H1 (cell line): ENCODE results near the gene ETV4. TPM values are rescaled to one million over a fixed set of nuclear protein-coding genes. Genes with fewer than 3 reads are reported as not detected.

Source experiments
- CTCF ChIA-PET: fragments of 300-600 bp; sonication (Branson Sonifier 250); formaldehyde crosslinking; loops from one replicate; lab custom pipeline; 2021; ENCODE audit not compliant: partially characterized antibody; lab: Charles Lee
- POLR2A ChIA-PET: fragments of 300-600 bp; sonication (Branson Sonifier 250); formaldehyde crosslinking; loops from one replicate; lab custom pipeline; 2021; ENCODE audit warnings: inconsistent platforms; ENCODE audit not compliant: partially characterized antibody; lab: Charles Lee
- DNase-seq, 2 experiments: peaks; one replicate each; pipeline versions ENCODE4 v3.0.0 to v3.0.0-alpha.2; 2010 to 2022; ENCODE audit warnings: low spot score in 2 of 2, low read depth in 1 of 2, mixed read lengths in 1 of 2
- FAIRE-seq: peaks from 2 replicates; lab custom pipeline; 2011; peaks lifted over from hg19 to GRCh38; lab: Jason Lieb, UNC
- H2AFZ ChIP-seq: 2 replicates; pipeline ENCODE4 v1.8.1; 2012; ENCODE audit warnings: low read length, inconsistent platforms
- H2AK5ac ChIP-seq: 2 replicates; pipeline ENCODE4 v1.6.1; 2013; ENCODE audit warnings: low read depth, low read length
- H2BK120ac ChIP-seq: replicated peaks from 2 replicates; pipeline ENCODE3; 2013; ENCODE audit warnings: low read depth, low read length, inconsistent platforms
- H2BK12ac ChIP-seq: 2 replicates; pipeline ENCODE4 v1.6.1; 2013; ENCODE audit warnings: low read depth, low read length
- H2BK15ac ChIP-seq: 2 replicates; pipeline ENCODE4 v1.6.1; 2013; ENCODE audit warnings: low read length
- H2BK20ac ChIP-seq: 2 replicates; pipeline ENCODE4 v1.6.1; 2013; ENCODE audit warnings: low read length
- H2BK5ac ChIP-seq: 2 replicates; pipeline ENCODE4 v1.6.1; 2013; ENCODE audit warnings: low read depth, low read length
- H3K14ac ChIP-seq: 2 replicates; pipeline ENCODE4 v1.6.1; 2013; ENCODE audit warnings: inconsistent platforms; ENCODE audit not compliant: insufficient read length
- H3K18ac ChIP-seq: 2 replicates; pipeline ENCODE4 v1.6.1; 2013; ENCODE audit warnings: low read length; ENCODE audit errors: extremely low read depth
- H3K23ac ChIP-seq: 2 replicates; pipeline ENCODE4 v1.6.1; 2013; ENCODE audit warnings: inconsistent platforms; ENCODE audit not compliant: insufficient read length
- H3K23me2 ChIP-seq: 2 replicates; pipeline ENCODE4 v1.6.1; 2013; ENCODE audit warnings: low read depth, low read length
- H3K27ac ChIP-seq: 2 replicates; pipeline ENCODE4 v1.6.1; 2011; ENCODE audit warnings: low read depth, low read length, inconsistent platforms
- H3K27me3 ChIP-seq, 4 experiments: replicated peaks in 1 of 4; 1 replicate in 1 of 4; 2 replicates in 3 of 4; pipeline versions ENCODE4 v1.6.1 to v1.8.1; 2011 to 2013; ENCODE audit warnings: low read length in 3 of 4, mild to moderate bottlenecking in 3 of 4, inconsistent platforms in 2 of 4, mixed read lengths in 2 of 4, moderate library complexity in 1 of 4; ENCODE audit not compliant: control insufficient read depth in 3 of 4, insufficient read depth in 3 of 4; ENCODE audit errors: extremely low read depth in 1 of 4
- H3K36me3 ChIP-seq, 4 experiments: 2 replicates each; pipeline versions ENCODE4 v1.6.1 to v1.8.1; 2011 to 2013; ENCODE audit warnings: mild to moderate bottlenecking in 4 of 4, low read length in 3 of 4, moderate library complexity in 2 of 4, control low read depth in 1 of 4, inconsistent platforms in 1 of 4; ENCODE audit not compliant: insufficient read depth in 4 of 4, control insufficient read depth in 2 of 4
- H3K4ac ChIP-seq: replicated peaks from 2 replicates; pipeline ENCODE3; 2013; ENCODE audit warnings: low read length, low read depth, mixed read lengths, inconsistent platforms; ENCODE audit not compliant: insufficient read length
- H3K4me1 ChIP-seq, 4 experiments: replicated peaks in 1 of 4; 1 replicate in 1 of 4; 2 replicates in 3 of 4; pipeline versions ENCODE4 v1.6.1 to v1.8.1; 2011 to 2013; ENCODE audit warnings: low read length in 3 of 4, inconsistent platforms in 2 of 4, mixed read lengths in 1 of 4; ENCODE audit not compliant: insufficient read depth in 4 of 4, control insufficient read depth in 3 of 4
- H3K4me2 ChIP-seq, 2 experiments: 2 replicates each; pipeline versions ENCODE4 v1.6.1 to v1.8.1; 2011 to 2013; ENCODE audit warnings: low read depth in 2 of 2, low read length in 2 of 2, control low read depth in 1 of 2, inconsistent platforms in 1 of 2, mild to moderate bottlenecking in 1 of 2; ENCODE audit not compliant: insufficient read depth in 1 of 2
- H3K4me3 ChIP-seq, 4 experiments: fragments of 200-600, 300-600 bp in 1 of 4; sonication (generic), shearing (Covaris generic), sonication (Bioruptor Twin) in 1 of 4; 2 replicates each; pipeline versions ENCODE4 v1.5.1 to v1.8.1; 2011 to 2016; ENCODE audit warnings: low read length in 4 of 4, low read depth in 3 of 4, control low read depth in 2 of 4, inconsistent platforms in 2 of 4, mild to moderate bottlenecking in 2 of 4, mixed read lengths in 1 of 4, moderate library complexity in 1 of 4; ENCODE audit not compliant: insufficient read depth in 2 of 4; ENCODE audit errors: extremely low read depth in 1 of 4
- H3K56ac ChIP-seq: replicated peaks from 2 replicates; pipeline ENCODE3; 2013; ENCODE audit warnings: low read depth, mild to moderate bottlenecking, mixed read lengths, low read length, inconsistent platforms; ENCODE audit not compliant: insufficient read length
- H3K79me1 ChIP-seq: 2 replicates; pipeline ENCODE4 v1.6.1; 2013; ENCODE audit warnings: low read depth, low read length, control low read depth
- H3K79me2 ChIP-seq, 2 experiments: 2 replicates each; pipeline versions ENCODE4 v1.6.1 to v1.8.1; 2012 to 2013; ENCODE audit warnings: low read length in 2 of 2, mild to moderate bottlenecking in 2 of 2, inconsistent platforms in 1 of 2; ENCODE audit not compliant: insufficient read depth in 2 of 2, control insufficient read depth in 1 of 2
- H3K9ac ChIP-seq, 4 experiments: replicated peaks in 1 of 4; 1 replicate in 1 of 4; 2 replicates in 3 of 4; pipeline versions ENCODE4 v1.6.1 to v1.8.1; 2011 to 2013; ENCODE audit warnings: low read depth in 3 of 4, low read length in 3 of 4, control low read depth in 2 of 4, mild to moderate bottlenecking in 2 of 4, moderate library complexity in 2 of 4, inconsistent platforms in 1 of 4; ENCODE audit errors: extremely low read depth in 1 of 4
- H3K9me3 ChIP-seq, 2 experiments: 2 replicates each; pipeline versions ENCODE4 v1.6.1 to v1.8.1; 2012 to 2013; ENCODE audit warnings: mild to moderate bottlenecking in 2 of 2, moderate library complexity in 2 of 2, control low read depth in 1 of 2, inconsistent platforms in 1 of 2, low read depth in 1 of 2, low read length in 1 of 2, mixed read lengths in 1 of 2; ENCODE audit not compliant: insufficient read depth in 2 of 2
- H4K20me1 ChIP-seq, 2 experiments: replicated peaks in 1 of 2; 2 replicates each; pipeline versions ENCODE3 to v1.8.1; 2011 to 2013; ENCODE audit warnings: inconsistent platforms in 2 of 2, low read length in 2 of 2, mild to moderate bottlenecking in 1 of 2; ENCODE audit not compliant: insufficient read depth in 2 of 2, control insufficient read depth in 1 of 2
- H4K5ac ChIP-seq: 2 replicates; pipeline ENCODE4 v1.6.1; 2013; ENCODE audit warnings: low read length, low read depth, mixed read lengths, inconsistent platforms; ENCODE audit not compliant: insufficient read length
- H4K8ac ChIP-seq: 2 replicates; pipeline ENCODE4 v1.8.0; 2013; ENCODE audit warnings: mild to moderate bottlenecking, moderate library complexity, low read length, inconsistent platforms; ENCODE audit not compliant: insufficient read depth; ENCODE audit errors: extremely low read depth
- H4K91ac ChIP-seq: replicated peaks from 2 replicates; pipeline ENCODE3; 2013; ENCODE audit warnings: low read length, mixed read lengths, inconsistent platforms; ENCODE audit not compliant: insufficient read length
- ATF3 ChIP-seq: IDR thresholded peaks from 2 replicates; pipeline ENCODE4 v1.6.1; 2011; ENCODE audit warnings: low read depth, mild to moderate bottlenecking, low read length; ENCODE audit not compliant: insufficient read depth
- BCL11A ChIP-seq, 2 experiments: IDR thresholded peaks; one replicate each; pipeline ENCODE4 v1.6.1; 2011; ENCODE audit warnings: low read depth in 2 of 2, low read length in 2 of 2, mild to moderate bottlenecking in 2 of 2
- BRCA1 ChIP-seq: IDR thresholded peaks from 2 replicates; pipeline ENCODE4 v1.6.1; 2012; ENCODE audit warnings: low read depth, low read length, improper control_type of control experiment
- CBX5 ChIP-seq: fragments of 300-800, 300-1000 bp; sonication (generic); IDR thresholded peaks from 2 replicates; pipeline ENCODE4 v1.7.1; 2016; ENCODE audit warnings: antibody characterized with exemption, low read length, low read depth
- CREB1 ChIP-seq: IDR thresholded peaks from 2 replicates; pipeline ENCODE4 v1.6.1; 2012; ENCODE audit warnings: inconsistent platforms
- EGR1 ChIP-seq: IDR thresholded peaks from 2 replicates; pipeline ENCODE4 v1.6.1; 2011; ENCODE audit warnings: low read depth, low read length, borderline replicate concordance
- EP300 ChIP-seq, 2 experiments: IDR thresholded peaks; 1 replicate in 1 of 2; 2 replicates in 1 of 2; pipeline ENCODE4 v1.6.1; 2011 to 2012; ENCODE audit warnings: low read depth in 2 of 2, low read length in 2 of 2, mild to moderate bottlenecking in 2 of 2, borderline replicate concordance in 1 of 2, inconsistent platforms in 1 of 2, moderate library complexity in 1 of 2
- KDM1A ChIP-seq: fragments of 200-600, 300-600 bp; sonication (generic); IDR thresholded peaks from 2 replicates; pipeline ENCODE4 v1.7.1; 2016; ENCODE audit warnings: mild to moderate bottlenecking, low read length, borderline replicate concordance
- POLR2A ChIP-seq, 2 experiments: IDR thresholded peaks; 1 replicate in 1 of 2; 2 replicates in 1 of 2; pipeline ENCODE4 v1.6.1; 2011; ENCODE audit warnings: low read depth in 2 of 2, low read length in 2 of 2, mild to moderate bottlenecking in 2 of 2; ENCODE audit errors: control extremely low read depth in 1 of 2
- RAD21 ChIP-seq, 2 experiments: IDR thresholded peaks in 1 of 2; conservative IDR thresholded peaks in 1 of 2; 2 replicates each; pipeline ENCODE4 v1.6.1; 2011; ENCODE audit warnings: low read depth in 2 of 2, low read length in 2 of 2, improper control_type of control experiment in 1 of 2, inconsistent platforms in 1 of 2, mild to moderate bottlenecking in 1 of 2, moderate library complexity in 1 of 2
- SP4 ChIP-seq: IDR thresholded peaks from 2 replicates; pipeline ENCODE4 v1.6.1; 2012; ENCODE audit warnings: low read length, inconsistent platforms
- TEAD4 ChIP-seq: IDR thresholded peaks from 2 replicates; pipeline ENCODE4 v1.6.1; 2012; ENCODE audit warnings: low read depth, low read length, inconsistent platforms, mixed read lengths
- WGBS, 2 experiments: shearing (Covaris generic) in 1 of 2; methylation state at CpG; one replicate each; pipeline versions ENCODE4 v1.1.6 to v1.1.7; 2013 to 2015; ENCODE audit warnings: low lambda C conversion rate in 2 of 2, mixed read lengths in 2 of 2, inconsistent platforms in 1 of 2, low coverage in 1 of 2, missing lambda C conversion rate in 1 of 2; ENCODE audit not compliant: insufficient replicate concordance in 2 of 2, insufficient coverage in 1 of 2, insufficient read length in 1 of 2; ENCODE audit errors: extremely low coverage in 1 of 2, missing lambda C conversion rate in 1 of 2; 5-methylcytosine and 5-hydroxymethylcytosine counted together
- polyA plus RNA-seq, 7 experiments: library from polyadenylated mRNA; depleted of rRNA in 3 of 7; stranded (reverse) in 5 of 7; unstranded in 2 of 7; fragments of >200 nt in 5 of 7; fragments of 200-250 nt in 2 of 7; gene quantifications; 1 replicate in 5 of 7; 2 replicates in 1 of 7; 4 replicates in 1 of 7; pipeline versions ENCODE4 v1.2.1 to v1.2.3, GENCODE V29; 2011 to 2013; ENCODE audit warnings: missing spikeins in 2 of 7, mixed read lengths in 2 of 7
- total RNA-seq: library from RNA; stranded (reverse); fragmentation: NEBNext Ultra II Directional; extraction: Animal tissue kit (Norgen Biotek cat#: 25700); gene quantifications from 2 replicates; pipeline ENCODE4 v1.2.1, GENCODE V29; 2021
- TF ChIP-seq, protein P1 (sequence below): IDR thresholded peaks from 2 replicates; pipeline ENCODE4 v1.6.1; 2011; ENCODE audit warnings: low read length, improper control_type of control experiment

Gene ETV4
- total and polyA plus RNA-seq, 2 of the 8 experiments (the other 6 are each of a cell fraction or from before 2014, with no cell fraction given), result 75.2 to 143 TPM

GRCh38 chr17:43570518-43570928, 24.4 kb upstream of the ETV4 start:
- CTCF ChIA-PET, result interaction anchor here (0.6 to 12.3 kb wide), 3 partner anchors 49 to 202 kb away, joined by 3 to 220 read pairs (median 4); partner anchors contain the start of gene SOST
- no peak overlapping the region for H2BK5ac ChIP-seq
- no peak overlapping the region for H4K5ac ChIP-seq
- H3K79me1 ChIP-seq, result no peaks in the 10 kb centered on the region
- peak overlapping the region; percentile 94 for H2BK120ac ChIP-seq
- WGBS, 2 experiments, result 91% methylated on average over 3 of the region's 3 CpGs; no CpG with 5 or more reads in 1 of the 2 experiments
- H2BK20ac ChIP-seq, result no peak overlapping the region
- DNase-seq (no peak), FAIRE-seq (no peak)
- H3K4me2 ChIP-seq, result no peak overlapping the region
- no peak overlapping the region for H3K56ac ChIP-seq
- H3K23me2 ChIP-seq, result peaks cover 5% of the 10 kb centered on the region; the same call in 1 of the 2 replicates
- H3K36me3 ChIP-seq, result no peaks in the 10 kb centered on the region
- H3K9me3 ChIP-seq, result no peaks in the 10 kb centered on the region
- H3K27me3 ChIP-seq, result no peaks in the 10 kb centered on the region
- H3K4me3 ChIP-seq, result no peak overlapping the region
- no peaks in the 10 kb centered on the region for H3K4me1 ChIP-seq
- no peak overlapping the region for H4K8ac ChIP-seq
- no peak overlapping the region for H3K4ac ChIP-seq
- H3K27ac ChIP-seq, result no peak overlapping the region
- POLR2A ChIA-PET, result interaction anchor here (0.6 to 1.7 kb wide), 3 partner anchors 17 to 318 kb away, joined by 3 read pairs; no protein-coding TSS in a partner anchor
- no peaks in the 10 kb centered on the region for H3K79me2 ChIP-seq
- no peak overlapping the region for H2AK5ac ChIP-seq
- no peak overlapping the region for H2AFZ ChIP-seq
- H2BK15ac ChIP-seq, result no peak overlapping the region
- H3K23ac ChIP-seq, result no peak overlapping the region
- H3K18ac ChIP-seq, result no peak overlapping the region
- H3K9ac ChIP-seq, result no peak overlapping the region
- peaks cover 0 to 2% of the 10 kb centered on the region in 2 experiments for H4K20me1 ChIP-seq
- no peak overlapping the region for H3K14ac ChIP-seq
- H2BK12ac ChIP-seq, result no peak overlapping the region
- H4K91ac ChIP-seq, result no peak overlapping the region
- TF ChIP-seq TEAD4 (no peak), RAD21 (IDR thresholded peaks at IDR 0.05 in 1 of 2, conservative IDR thresholded peaks at IDR 0.05 in 1 of 2; ENCODE audit: low read depth in 2 of 2, low read length in 2 of 2) (no peak), BCL11A (IDR thresholded peaks at IDR 0.05; ENCODE audit: low read depth in 2 of 2, low read length in 2 of 2) (no peak), KDM1A (no peak), ATF3 (no peak), CBX5 (no peak), EGR1 (no peak), POLR2A (IDR thresholded peaks at IDR 0.05; ENCODE audit: control extremely low read depth in 1 of 2, low read depth in 2 of 2, low read length in 2 of 2) (no peak), SP4 (no peak), CREB1 (no peak), EP300 (IDR thresholded peaks at IDR 0.05; ENCODE audit: borderline replicate concordance in 1 of 2, low read depth in 2 of 2, low read length in 2 of 2) (no peak), BRCA1 (no peak)
- TF ChIP-seq, protein P1, sequence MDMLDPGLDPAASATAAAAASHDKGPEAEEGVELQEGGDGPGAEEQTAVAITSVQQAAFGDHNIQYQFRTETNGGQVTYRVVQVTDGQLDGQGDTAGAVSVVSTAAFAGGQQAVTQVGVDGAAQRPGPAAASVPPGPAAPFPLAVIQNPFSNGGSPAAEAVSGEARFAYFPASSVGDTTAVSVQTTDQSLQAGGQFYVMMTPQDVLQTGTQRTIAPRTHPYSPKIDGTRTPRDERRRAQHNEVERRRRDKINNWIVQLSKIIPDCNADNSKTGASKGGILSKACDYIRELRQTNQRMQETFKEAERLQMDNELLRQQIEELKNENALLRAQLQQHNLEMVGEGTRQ, result no peak
